ENCODE results near the gene SLC2A4. TPM values are rescaled to one million over a fixed set of nuclear protein-coding genes. Genes with fewer than 3 reads are reported as not detected.
A peak's percentile ranks its signal among the peaks of the same experiment; 100 is the strongest.

Gene SLC2A4
- total RNA-seq, 1 donor from 2014 or later, result 0.30 TPM

DNA sequence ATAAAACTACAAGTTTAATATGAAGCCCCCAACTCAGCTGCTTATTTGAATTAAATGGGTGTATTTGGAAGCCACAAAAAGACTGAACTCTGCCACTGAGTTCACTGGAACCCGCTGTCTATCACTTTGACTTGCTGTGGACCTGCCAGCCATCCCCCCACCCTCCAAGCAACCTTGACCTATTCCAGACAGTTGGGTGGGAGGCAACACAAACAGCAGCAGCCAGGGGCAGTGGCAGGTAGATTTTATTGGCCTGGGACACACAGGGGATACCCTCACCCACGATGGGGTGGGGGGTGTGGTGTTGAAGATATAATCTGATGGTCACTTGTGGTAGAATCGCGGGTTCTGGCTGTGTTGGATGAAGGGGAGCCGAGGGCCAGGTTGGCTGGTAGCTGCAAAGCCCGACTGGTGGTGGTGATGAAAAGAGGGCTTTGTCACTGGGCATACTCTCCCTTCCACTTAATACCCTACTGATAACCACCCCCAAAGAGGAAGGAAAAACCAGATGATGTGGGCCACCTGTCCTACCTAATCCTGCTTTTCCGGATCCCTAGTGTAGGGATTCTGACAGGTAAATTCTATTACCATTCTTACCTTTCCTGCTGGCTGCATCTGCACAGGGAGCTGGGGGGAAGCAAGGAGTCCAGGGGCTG, 31.0 kb downstream of the SLC2A4 start:
- Histone ChIP-seq H3K36me3 (ENCODE audit: insufficient read depth, low read length) (peaks cover 44% of the 10 kb centered on the region), H3K9me3 (ENCODE audit: insufficient read depth, low read depth, low read length) (no peaks in the 10 kb centered on the region), H3K4me2 (ENCODE audit: low read length) (peak overlapping the region; percentile 95), H3K9ac (ENCODE audit: low read length) (no peak overlapping the region), H3K27ac (ENCODE audit: low read depth, low read length) (no peak overlapping the region), H3K4me3 (ENCODE audit: insufficient read depth, low read depth, low read length) (no peak overlapping the region), H3K79me2 (ENCODE audit: insufficient read depth, low read length) (peaks cover 64% of the 10 kb centered on the region), H3K27me3 (ENCODE audit: insufficient read depth, low read length) (no peaks in the 10 kb centered on the region), H4K20me1 (ENCODE audit: insufficient read depth, low read length) (peaks cover 66% of the 10 kb centered on the region), H3K4me1 (ENCODE audit: insufficient read depth, low read length) (peaks cover 35% of the 10 kb centered on the region), H2AFZ (ENCODE audit: low read depth, low read length) (no peak overlapping the region)
- no peak for TF ChIP-seq EZH2 (IDR thresholded peaks at IDR 0.05; ENCODE audit: insufficient read depth, low read length)
- TF ChIP-seq, protein P1, sequence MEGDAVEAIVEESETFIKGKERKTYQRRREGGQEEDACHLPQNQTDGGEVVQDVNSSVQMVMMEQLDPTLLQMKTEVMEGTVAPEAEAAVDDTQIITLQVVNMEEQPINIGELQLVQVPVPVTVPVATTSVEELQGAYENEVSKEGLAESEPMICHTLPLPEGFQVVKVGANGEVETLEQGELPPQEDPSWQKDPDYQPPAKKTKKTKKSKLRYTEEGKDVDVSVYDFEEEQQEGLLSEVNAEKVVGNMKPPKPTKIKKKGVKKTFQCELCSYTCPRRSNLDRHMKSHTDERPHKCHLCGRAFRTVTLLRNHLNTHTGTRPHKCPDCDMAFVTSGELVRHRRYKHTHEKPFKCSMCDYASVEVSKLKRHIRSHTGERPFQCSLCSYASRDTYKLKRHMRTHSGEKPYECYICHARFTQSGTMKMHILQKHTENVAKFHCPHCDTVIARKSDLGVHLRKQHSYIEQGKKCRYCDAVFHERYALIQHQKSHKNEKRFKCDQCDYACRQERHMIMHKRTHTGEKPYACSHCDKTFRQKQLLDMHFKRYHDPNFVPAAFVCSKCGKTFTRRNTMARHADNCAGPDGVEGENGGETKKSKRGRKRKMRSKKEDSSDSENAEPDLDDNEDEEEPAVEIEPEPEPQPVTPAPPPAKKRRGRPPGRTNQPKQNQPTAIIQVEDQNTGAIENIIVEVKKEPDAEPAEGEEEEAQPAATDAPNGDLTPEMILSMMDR (IDR thresholded peaks at IDR 0.05; ENCODE audit: insufficient read depth, low read depth, low read length), result no peak
- FAIRE-seq, result no peak
- peak overlapping the region; percentile 36 for H3K27ac Mint-ChIP-seq (ENCODE audit: unreplicated experiment)
- peaks cover 50% of the 10 kb centered on the region for H3K4me1 Mint-ChIP-seq (ENCODE audit: low read depth, unreplicated experiment)
- no peaks in the 10 kb centered on the region for H3K27me3 Mint-ChIP-seq (ENCODE audit: low read depth, unreplicated experiment)
- peaks cover 23% of the 10 kb centered on the region for H3K36me3 Mint-ChIP-seq (ENCODE audit: low read depth, unreplicated experiment)
- peak overlapping the region; percentile 78 for H3K4me3 Mint-ChIP-seq (ENCODE audit: unreplicated experiment)
- no peaks in the 10 kb centered on the region for H3K9me3 Mint-ChIP-seq (ENCODE audit: unreplicated experiment)
- no peak for DNase-seq (ENCODE audit: low read depth)

DNA sequence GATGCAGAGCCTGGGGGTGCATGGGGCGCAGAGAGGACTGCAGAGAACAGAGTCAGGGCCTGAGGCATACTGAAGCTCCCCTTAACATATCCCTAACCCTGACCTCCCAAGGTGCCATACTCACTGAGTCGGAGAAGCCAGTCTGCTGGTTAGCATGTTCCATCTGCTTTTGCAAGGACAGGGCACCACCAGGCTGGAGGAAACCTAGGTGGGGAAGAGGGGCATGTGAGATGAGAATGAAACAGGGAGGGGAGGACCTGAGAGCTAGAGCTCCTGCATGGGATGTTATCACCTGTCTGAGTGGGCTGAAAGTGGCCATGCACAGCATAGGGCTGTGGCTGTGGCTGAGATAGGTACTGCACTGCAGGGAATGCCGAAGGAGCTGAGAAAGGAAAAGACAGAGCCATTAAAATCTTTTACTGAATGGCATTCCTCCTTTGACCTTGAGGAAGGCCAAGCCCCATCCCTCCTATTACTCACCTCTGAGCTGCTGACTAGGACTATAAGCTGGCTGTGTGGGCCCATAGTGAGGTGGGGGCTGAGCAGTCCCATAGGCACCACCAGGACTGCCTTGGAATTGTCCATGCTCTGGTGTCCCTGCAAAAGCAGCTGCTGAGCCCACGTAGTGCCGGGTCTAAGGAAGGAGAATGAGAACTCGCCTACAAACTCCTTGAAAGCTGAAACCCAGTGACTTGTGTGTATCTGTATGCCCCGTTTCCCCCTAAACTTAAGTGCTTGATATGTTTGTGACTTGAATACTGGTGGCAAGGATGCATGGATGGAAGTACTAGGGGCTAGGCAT, 31.8 kb downstream of the SLC2A4 start:
- Histone ChIP-seq H3K27ac (ENCODE audit: low read depth, low read length) (peak overlapping the region; percentile 18), H3K79me2 (ENCODE audit: insufficient read depth, low read length) (peaks cover 57% of the 10 kb centered on the region), H3K36me3 (ENCODE audit: insufficient read depth, low read length) (peaks cover 44% of the 10 kb centered on the region), H4K20me1 (ENCODE audit: insufficient read depth, low read length) (peaks cover 63% of the 10 kb centered on the region), H2AFZ (ENCODE audit: low read depth, low read length) (no peak overlapping the region), H3K4me3 (ENCODE audit: insufficient read depth, low read depth, low read length) (no peak overlapping the region), H3K27me3 (ENCODE audit: insufficient read depth, low read length) (no peaks in the 10 kb centered on the region), H3K4me2 (ENCODE audit: low read length) (peak overlapping the region; percentile 95), H3K9ac (ENCODE audit: low read length) (no peak overlapping the region), H3K9me3 (ENCODE audit: insufficient read depth, low read depth, low read length) (no peaks in the 10 kb centered on the region), H3K4me1 (ENCODE audit: insufficient read depth, low read length) (peaks cover 35% of the 10 kb centered on the region)
- Mint-ChIP-seq H3K9me3 (ENCODE audit: unreplicated experiment) (no peaks in the 10 kb centered on the region), H3K27me3 (ENCODE audit: low read depth, unreplicated experiment) (no peaks in the 10 kb centered on the region), H3K4me1 (ENCODE audit: low read depth, unreplicated experiment) (peaks cover 50% of the 10 kb centered on the region), H3K4me3 (ENCODE audit: unreplicated experiment) (peak overlapping the region; percentile 94), H3K36me3 (ENCODE audit: low read depth, unreplicated experiment) (peaks cover 26% of the 10 kb centered on the region), H3K27ac (ENCODE audit: unreplicated experiment) (peak overlapping the region; percentile 58)
- no peak for DNase-seq (ENCODE audit: low read depth)
- TF ChIP-seq, protein P1 (IDR thresholded peaks at IDR 0.05; ENCODE audit: insufficient read depth, low read depth, low read length), result peak; percentile 36
- TF ChIP-seq EZH2 (IDR thresholded peaks at IDR 0.05; ENCODE audit: insufficient read depth, low read length), result no peak
- no peak for FAIRE-seq

All from astrocyte (in vitro differentiated cells and primary cell).